Activated CD8-positive, alpha-beta memory T cell treated with anti-CD3 and anti-CD28 coated beads, Interleukin-2, amount 50 U/mL, for 24 hours (primary cell): Measurements from ENCODE around the gene ELMO1.

ENCODE experiments used
- DNase-seq: peaks from one replicate; pipeline ENCODE4 v3.0.0-alpha.2; 2020; ENCODE audit errors: extremely low read depth

ELMO1 gene

GRCh38 chr7:36827726-36828703, 620.6 kb downstream of the ELMO1 start:
- no peak for DNase-seq

- no peak for DNase-seq
Measured at GRCh38 chr7:36825501-36825900, 623.2 kb downstream of the ELMO1 start.

GRCh38 chr7:36823353-36823752, 625.3 kb downstream of the ELMO1 start:
- no peak for DNase-seq

GRCh38 chr7:36821617-36822016, 627.0 kb downstream of the ELMO1 start:
- no peak for DNase-seq

- DNase-seq: no peak
Measured at GRCh38 chr7:36820527-36821170, 628.0 kb downstream of the ELMO1 start.

- DNase-seq: no peak
Measured at GRCh38 chr7:36819639-36820038, 629.0 kb downstream of the ELMO1 start.

- no peak for DNase-seq
Measured at GRCh38 chr7:36814311-36814710, 634.4 kb downstream of the ELMO1 start.

- DNase-seq: no peak
Measured at GRCh38 chr7:36811807-36812206, 636.9 kb downstream of the ELMO1 start.

GRCh38 chr7:36810489-36810888, 638.2 kb downstream of the ELMO1 start:
- no peak for DNase-seq

GRCh38 chr7:36810032-36810431, 638.6 kb downstream of the ELMO1 start:
- DNase-seq: no peak

GRCh38 chr7:36809510-36809909, 639.2 kb downstream of the ELMO1 start:
- DNase-seq: no peak

GRCh38 chr7:36809086-36809485, 639.6 kb downstream of the ELMO1 start:
- no peak for DNase-seq

- no peak for DNase-seq
Measured at GRCh38 chr7:36806891-36807290, 641.8 kb downstream of the ELMO1 start.
